PC-9 (cell line): Measurements from ENCODE around the gene SETD4. TPM values are rescaled to one million over a fixed set of nuclear protein-coding genes. Genes with fewer than 3 reads are reported as not detected.

Experiments used
- BruUV-seq: library from RNA; stranded (reverse); fragments of 400-500 nt; replicated peaks from 2 replicates; lab custom pipeline; 2021; lab: Mats Ljungman, UMichigan
- CTCF ChIA-PET: fragments of 300-600 bp; sonication (Branson Sonifier 250); formaldehyde crosslinking; loops from one replicate; lab custom pipeline; 2022; ENCODE audit warnings: antibody characterized with exemption; lab: Charles Lee
- POLR2A ChIA-PET: fragments of 300-600 bp; sonication (Branson Sonifier 250); formaldehyde crosslinking; loops from one replicate; lab custom pipeline; 2022; ENCODE audit warnings: antibody characterized with exemption; ENCODE audit not compliant: unreplicated experiment; lab: Charles Lee
- DNase-seq, 2 experiments: peaks; one replicate each; pipeline versions ENCODE4 v3.0.0 to v3.0.0-alpha.2; 2015 to 2022; ENCODE audit warnings: mixed read lengths in 1 of 2
- H2AFZ ChIP-seq: fragments of 200-600 bp; sonication (generic); 2 replicates; pipeline ENCODE4 v1.8.1; 2017; ENCODE audit warnings: antibody characterized with exemption
- H3F3A ChIP-seq: fragments of 200-600 bp; sonication (generic); 2 replicates; pipeline ENCODE4 v1.8.1; 2017; ENCODE audit warnings: antibody characterized with exemption, mild to moderate bottlenecking, low read depth; ENCODE audit not compliant: insufficient read depth
- H3K27ac ChIP-seq: fragments of 200-600 bp; sonication (generic); 2 replicates; pipeline ENCODE4 v1.6.1; 2016; ENCODE audit warnings: mixed run types
- H3K27me3 ChIP-seq: fragments of 200-600 bp; sonication (generic); 2 replicates; pipeline ENCODE4 v1.6.1; 2016; ENCODE audit warnings: low read depth, mixed run types; ENCODE audit not compliant: insufficient read depth
- H3K36me3 ChIP-seq: fragments of 200-600 bp; sonication (generic); 2 replicates; pipeline ENCODE4 v1.6.1; 2016; ENCODE audit warnings: low read depth, mixed run types
- H3K4me1 ChIP-seq: fragments of 200-600 bp; sonication (generic); replicated peaks from 2 replicates; pipeline ENCODE4 v1.6.1; 2016; ENCODE audit warnings: mixed run types; ENCODE audit not compliant: insufficient read depth
- H3K4me2 ChIP-seq: fragments of 200-600 bp; sonication (generic); 2 replicates; pipeline ENCODE4 v1.6.1; 2017; ENCODE audit warnings: mixed run types
- H3K4me3 ChIP-seq: fragments of 200-600 bp; sonication (generic); 2 replicates; pipeline ENCODE4 v1.6.1; 2016; ENCODE audit warnings: mixed run types
- H3K79me2 ChIP-seq: fragments of 200-600 bp; sonication (generic); 2 replicates; pipeline ENCODE4 v1.6.1; 2017; ENCODE audit warnings: low read depth, mixed run types
- H3K9me2 ChIP-seq: fragments of 200-600 bp; sonication (generic); 2 replicates; pipeline ENCODE4 v1.8.1; 2017; ENCODE audit warnings: mild to moderate bottlenecking; ENCODE audit not compliant: insufficient read depth
- H3K9me3 ChIP-seq: fragments of 200-600 bp; sonication (generic); 2 replicates; pipeline ENCODE4 v1.8.1; 2016; ENCODE audit warnings: low read depth; ENCODE audit not compliant: insufficient read depth
- H4K20me1 ChIP-seq: fragments of 200-600 bp; sonication (generic); 2 replicates; pipeline ENCODE4 v1.8.1; 2017; ENCODE audit not compliant: insufficient read depth
- EZH2 ChIP-seq: fragments of 200-600 bp; sonication (generic); IDR thresholded peaks from 2 replicates; pipeline ENCODE4 v1.8.0; 2017; ENCODE audit warnings: antibody characterized with exemption, low read depth
- intact Hi-C: fragments of 100-400 bp; cut with micrococcal nuclease; formaldehyde crosslinking; loops from one replicate; pipeline ENCODE4 v1.10.0; 2022; ENCODE audit not compliant: unreplicated experiment
- total RNA-seq: library from RNA; stranded (reverse); gene quantifications from 2 replicates; pipeline ENCODE4 v1.2.3, GENCODE V29; 2021
- TF ChIP-seq, protein P1 (sequence below): fragments of 200-600 bp; sonication (generic); conservative IDR thresholded peaks from 2 replicates; pipeline ENCODE4 v1.6.1; 2017; ENCODE audit warnings: mixed run types, antibody characterized with exemption, mild to moderate bottlenecking, moderate library complexity

SETD4 gene
- total RNA-seq, 1 experiment from 2014 or later = 27.3 TPM

DNA sequence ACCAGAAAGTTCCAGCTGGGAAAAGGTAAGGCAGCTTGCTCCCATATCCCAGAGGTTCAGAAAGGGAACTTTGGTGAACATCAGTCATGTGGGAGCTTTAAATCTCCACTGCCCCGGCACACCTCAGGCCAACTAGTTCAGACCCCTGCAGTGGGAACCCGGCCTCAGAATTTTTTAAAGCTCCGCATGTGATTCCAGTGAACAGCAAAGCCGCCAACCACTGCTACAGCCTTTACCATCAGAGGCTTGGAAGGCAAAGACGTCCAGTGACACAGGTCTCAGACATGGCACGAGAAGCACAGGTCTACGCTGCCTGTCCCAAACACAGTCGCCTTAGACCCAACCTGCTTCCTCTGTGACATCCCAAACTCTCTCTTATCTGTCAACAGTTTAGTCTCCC lies 31.0 kb downstream of the SETD4 start:
- no peak overlapping the region for H3K4me3 ChIP-seq
- no peaks in the 10 kb centered on the region for H3K36me3 ChIP-seq
- H3K9me3 ChIP-seq = no peaks in the 10 kb centered on the region
- H3K4me1 ChIP-seq = no peaks in the 10 kb centered on the region
- TF ChIP-seq, protein P1, sequence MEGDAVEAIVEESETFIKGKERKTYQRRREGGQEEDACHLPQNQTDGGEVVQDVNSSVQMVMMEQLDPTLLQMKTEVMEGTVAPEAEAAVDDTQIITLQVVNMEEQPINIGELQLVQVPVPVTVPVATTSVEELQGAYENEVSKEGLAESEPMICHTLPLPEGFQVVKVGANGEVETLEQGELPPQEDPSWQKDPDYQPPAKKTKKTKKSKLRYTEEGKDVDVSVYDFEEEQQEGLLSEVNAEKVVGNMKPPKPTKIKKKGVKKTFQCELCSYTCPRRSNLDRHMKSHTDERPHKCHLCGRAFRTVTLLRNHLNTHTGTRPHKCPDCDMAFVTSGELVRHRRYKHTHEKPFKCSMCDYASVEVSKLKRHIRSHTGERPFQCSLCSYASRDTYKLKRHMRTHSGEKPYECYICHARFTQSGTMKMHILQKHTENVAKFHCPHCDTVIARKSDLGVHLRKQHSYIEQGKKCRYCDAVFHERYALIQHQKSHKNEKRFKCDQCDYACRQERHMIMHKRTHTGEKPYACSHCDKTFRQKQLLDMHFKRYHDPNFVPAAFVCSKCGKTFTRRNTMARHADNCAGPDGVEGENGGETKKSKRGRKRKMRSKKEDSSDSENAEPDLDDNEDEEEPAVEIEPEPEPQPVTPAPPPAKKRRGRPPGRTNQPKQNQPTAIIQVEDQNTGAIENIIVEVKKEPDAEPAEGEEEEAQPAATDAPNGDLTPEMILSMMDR = no peak
- no peak for TF ChIP-seq EZH2
- H3K4me2 ChIP-seq = no peak overlapping the region
- no peaks in the 10 kb centered on the region for H3K27me3 ChIP-seq
- H3F3A ChIP-seq = peaks cover 3% of the 10 kb centered on the region
- no peak overlapping the region for H2AFZ ChIP-seq
- no peaks in the 10 kb centered on the region for H4K20me1 ChIP-seq
- BruUV-seq = no TSS peak
- CTCF ChIA-PET = interaction anchor here (0.6 kb wide), 1 partner anchor 1339 kb away, joined by 3 read pairs; no protein-coding TSS in a partner anchor
- H3K27ac ChIP-seq = no peak overlapping the region
- H3K9me2 ChIP-seq = no peaks in the 10 kb centered on the region
- intact Hi-C loops = loop anchor here (2.0 to 10.0 kb wide), 4 partner anchors 83 to 1137 kb away; no protein-coding TSS in a partner anchor
- no peaks in the 10 kb centered on the region for H3K79me2 ChIP-seq
- POLR2A ChIA-PET = no interaction called here
- DNase-seq = no peak

DNA sequence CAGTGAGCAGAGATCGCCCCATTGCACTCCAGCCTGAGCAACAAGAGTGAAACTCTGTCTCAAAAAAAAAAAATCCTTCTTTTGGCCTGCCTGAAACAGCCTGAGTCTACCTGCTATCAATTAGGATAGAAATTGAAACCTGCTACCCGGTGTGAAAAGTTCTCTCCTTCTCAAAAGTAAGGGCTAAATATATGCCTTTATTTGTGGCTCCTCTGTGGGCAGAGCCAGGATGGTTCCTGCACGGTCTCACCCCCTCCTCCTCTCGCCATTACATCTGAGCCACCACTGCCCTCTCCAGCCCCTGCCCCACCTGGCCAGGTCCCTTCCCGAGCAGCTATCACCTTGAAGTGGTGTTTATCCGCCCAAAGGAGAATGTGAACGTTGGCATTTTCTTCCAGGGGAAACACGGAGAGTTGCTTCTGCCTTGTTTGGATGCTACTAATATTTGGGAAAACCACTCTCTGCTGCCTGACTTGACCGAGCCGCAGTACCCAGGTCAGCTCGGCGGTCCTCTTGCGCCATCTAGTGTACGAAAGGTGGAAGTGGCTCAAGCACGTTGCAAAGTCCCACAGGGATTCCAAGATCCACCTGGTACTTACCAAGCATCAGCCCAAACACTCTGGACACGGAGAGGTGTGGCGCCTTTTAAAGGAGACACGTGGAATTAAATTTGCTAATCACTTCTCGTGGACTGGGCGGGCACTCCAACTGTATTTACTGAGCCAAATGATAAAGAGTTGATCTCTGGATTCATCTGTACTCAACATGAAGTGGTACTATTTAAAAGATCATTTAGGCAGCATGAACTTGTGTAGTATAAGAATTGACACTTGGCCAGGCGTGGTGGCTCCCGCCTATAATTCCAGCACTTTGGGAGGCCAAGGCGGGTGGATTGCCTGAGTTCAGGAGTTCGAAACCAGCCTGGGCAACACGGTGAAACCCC lies 31.9 kb downstream of the SETD4 start:
- intact Hi-C loops = loop anchor here (2.0 to 10.0 kb wide), 4 partner anchors 84 to 1136 kb away; no protein-coding TSS in a partner anchor
- Histone ChIP-seq H4K20me1 (no peaks in the 10 kb centered on the region), H3K27me3 (no peaks in the 10 kb centered on the region), H3K36me3 (no peaks in the 10 kb centered on the region), H3K9me2 (no peaks in the 10 kb centered on the region), H3K4me2 (no peak overlapping the region), H3K9me3 (no peaks in the 10 kb centered on the region), H2AFZ (no peak overlapping the region), H3K79me2 (no peaks in the 10 kb centered on the region), H3K27ac (no peak overlapping the region), H3K4me3 (no peak overlapping the region), H3K4me1 (no peaks in the 10 kb centered on the region), H3F3A (no peaks in the 10 kb centered on the region; the same call in 1 of the 2 replicates)
- POLR2A ChIA-PET = no interaction called here
- BruUV-seq = no TSS peak
- no peak for TF ChIP-seq EZH2
- TF ChIP-seq, protein P1 = peak; percentile 83
- CTCF ChIA-PET = interaction anchor here (0.6 kb wide), 1 partner anchor 145 kb away, joined by 5 read pairs; no protein-coding TSS in a partner anchor
- DNase-seq = peak; percentile 44 to 67

DNA sequence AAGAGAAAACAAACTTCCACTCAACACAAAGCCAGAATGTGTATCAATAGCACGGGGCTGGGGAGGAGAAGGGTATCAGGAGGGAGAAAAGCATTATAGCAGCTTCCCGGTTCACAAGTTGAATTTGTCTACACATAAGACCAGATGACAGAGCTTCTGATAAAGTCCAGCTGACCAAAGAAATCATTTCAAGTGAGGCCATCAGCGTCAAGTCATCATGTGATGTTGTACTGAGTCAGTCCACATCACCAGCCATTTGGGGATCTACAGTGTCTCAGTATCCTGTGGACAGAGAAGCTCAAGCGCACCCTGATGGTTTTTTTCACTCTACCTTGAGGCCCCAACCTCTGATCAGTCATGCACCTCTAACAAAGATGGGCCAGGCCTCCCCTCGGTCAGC lies 33.0 kb downstream of the SETD4 start:
- Histone ChIP-seq H3K9me2 (no peaks in the 10 kb centered on the region), H3K4me2 (no peak overlapping the region), H3K9me3 (no peaks in the 10 kb centered on the region), H3F3A (no peaks in the 10 kb centered on the region), H2AFZ (no peak overlapping the region), H3K27ac (no peak overlapping the region), H3K4me1 (no peaks in the 10 kb centered on the region), H3K79me2 (no peaks in the 10 kb centered on the region), H4K20me1 (no peaks in the 10 kb centered on the region), H3K27me3 (no peaks in the 10 kb centered on the region), H3K36me3 (no peaks in the 10 kb centered on the region), H3K4me3 (no peak overlapping the region)
- DNase-seq = no peak
- ChIA-PET CTCF (interaction anchor here (0.6 kb wide), 1 partner anchor 146 kb away, joined by 5 read pairs; no protein-coding TSS in a partner anchor), POLR2A (no interaction called here)
- intact Hi-C loops = loop anchor here (5.0 to 10.0 kb wide), 3 partner anchors 83 to 1135 kb away; no protein-coding TSS in a partner anchor
- no TSS peak for BruUV-seq
- TF ChIP-seq, protein P1 = no peak
- no peak for TF ChIP-seq EZH2
